ENCODE data around the gene NT5DC1.

Gene NT5DC1

DNA sequence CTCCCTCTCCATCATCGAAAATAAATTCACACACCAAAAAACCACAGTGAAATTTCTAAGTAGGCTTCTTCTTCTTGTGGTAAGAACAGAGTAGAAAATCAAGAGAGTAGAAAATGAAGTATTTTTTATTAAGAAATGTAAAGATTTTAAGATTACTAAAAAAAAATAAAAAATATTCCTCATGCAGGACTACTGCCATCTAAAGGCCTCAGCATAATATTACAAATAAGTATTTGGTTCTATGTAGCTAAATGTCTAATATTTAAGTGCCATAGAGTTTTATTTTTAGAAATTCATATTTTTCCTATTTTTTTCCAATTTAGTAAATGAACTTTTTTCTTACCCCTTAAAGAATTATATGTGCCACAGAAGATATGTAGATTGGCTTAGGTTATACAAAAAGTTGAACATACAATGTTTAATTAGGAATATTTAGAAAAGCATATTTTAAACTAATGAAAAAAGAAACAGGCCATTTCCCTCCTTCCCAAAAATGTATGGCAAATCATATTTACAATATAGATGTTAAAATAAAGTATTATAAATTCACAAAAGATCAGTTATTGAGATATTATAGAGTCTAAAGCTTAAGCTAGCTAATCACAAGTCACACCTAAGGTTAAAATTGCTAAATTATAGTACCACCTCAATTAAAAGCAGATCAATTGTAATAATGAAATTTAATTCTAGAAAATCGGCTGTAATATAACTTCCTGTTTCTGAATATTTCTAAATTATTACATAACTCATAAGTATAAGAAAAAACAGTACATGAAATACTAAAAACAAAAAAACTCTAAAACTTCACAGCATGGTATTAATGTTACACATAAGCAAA, 3.5 kb upstream of the NT5DC1 start:
- Histone ChIP-seq H3K27me3 (ENCODE audit: control insufficient read depth, insufficient read depth, low read length) (no peaks in the 10 kb centered on the region), H3K27ac (ENCODE audit: low read depth, low read length) (no peak overlapping the region), H3K9ac (ENCODE audit: low read length) (no peak overlapping the region), H3K4me3 (ENCODE audit: low read length) (no peak overlapping the region), H3K4me1 (ENCODE audit: control insufficient read depth, insufficient read depth, low read length) (no peaks in the 10 kb centered on the region), H3K36me3 (ENCODE audit: control insufficient read depth, insufficient read depth, low read length) (no peaks in the 10 kb centered on the region)

- Histone ChIP-seq H3K36me3 (ENCODE audit: control insufficient read depth, insufficient read depth, low read length) (no peaks in the 10 kb centered on the region), H3K9ac (ENCODE audit: low read length) (no peak overlapping the region), H3K27me3 (ENCODE audit: control insufficient read depth, insufficient read depth, low read length) (no peaks in the 10 kb centered on the region), H3K4me1 (ENCODE audit: control insufficient read depth, insufficient read depth, low read length) (no peaks in the 10 kb centered on the region), H3K27ac (ENCODE audit: low read depth, low read length) (no peak overlapping the region), H3K4me3 (ENCODE audit: low read length) (no peak overlapping the region)
Observed at GRCh38 chr6:116099036-116099435, 1.6 kb upstream of the NT5DC1 start.

- no peaks in the 10 kb centered on the region for H3K36me3 ChIP-seq (ENCODE audit: control insufficient read depth, insufficient read depth, low read length)
- H3K4me3 ChIP-seq (ENCODE audit: low read length): peak overlapping the region; percentile 68
- H3K9ac ChIP-seq (ENCODE audit: low read length): peak overlapping the region; percentile 59
- peak overlapping the region; percentile 91 for H3K27ac ChIP-seq (ENCODE audit: low read depth, low read length)
- no peaks in the 10 kb centered on the region for H3K27me3 ChIP-seq (ENCODE audit: control insufficient read depth, insufficient read depth, low read length)
- H3K4me1 ChIP-seq (ENCODE audit: control insufficient read depth, insufficient read depth, low read length): no peaks in the 10 kb centered on the region
Observed at GRCh38 chr6:116101302-116101718, 657 bp downstream of the NT5DC1 start.

- Histone ChIP-seq H3K27me3 (ENCODE audit: control insufficient read depth, insufficient read depth, low read length) (no peaks in the 10 kb centered on the region), H3K4me1 (ENCODE audit: control insufficient read depth, insufficient read depth, low read length) (no peaks in the 10 kb centered on the region), H3K4me3 (ENCODE audit: low read length) (peak overlapping the region; percentile 68), H3K9ac (ENCODE audit: low read length) (no peak overlapping the region), H3K36me3 (ENCODE audit: control insufficient read depth, insufficient read depth, low read length) (no peaks in the 10 kb centered on the region), H3K27ac (ENCODE audit: low read depth, low read length) (no peak overlapping the region)
Observed at GRCh38 chr6:116101790-116102189, 1.1 kb downstream of the NT5DC1 start.

DNA sequence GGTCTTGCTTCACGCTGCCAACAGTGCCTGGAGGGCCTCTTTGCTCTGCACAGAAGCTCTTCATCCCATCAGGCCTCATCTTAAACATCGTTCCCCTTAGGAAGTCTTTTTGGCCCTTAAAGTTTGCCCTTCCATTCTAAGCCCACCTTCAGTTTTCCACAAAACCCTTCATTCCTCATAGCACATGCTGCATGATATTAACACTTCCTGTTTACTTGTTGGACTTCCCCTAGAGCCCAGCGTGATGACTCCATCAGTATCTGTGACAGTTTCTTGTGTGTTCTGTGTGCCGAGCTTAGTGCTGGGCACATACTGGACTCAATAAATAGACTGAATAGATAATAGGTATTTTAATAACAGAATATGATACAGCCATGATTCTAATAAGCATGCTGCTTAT, 2.2 kb downstream of the NT5DC1 start:
- H3K36me3 ChIP-seq (ENCODE audit: control insufficient read depth, insufficient read depth, low read length): no peaks in the 10 kb centered on the region
- H3K4me3 ChIP-seq (ENCODE audit: low read length): no peak overlapping the region
- H3K27me3 ChIP-seq (ENCODE audit: control insufficient read depth, insufficient read depth, low read length): no peaks in the 10 kb centered on the region
- no peak overlapping the region for H3K9ac ChIP-seq (ENCODE audit: low read length)
- no peaks in the 10 kb centered on the region for H3K4me1 ChIP-seq (ENCODE audit: control insufficient read depth, insufficient read depth, low read length)
- no peak overlapping the region for H3K27ac ChIP-seq (ENCODE audit: low read depth, low read length)

DNA sequence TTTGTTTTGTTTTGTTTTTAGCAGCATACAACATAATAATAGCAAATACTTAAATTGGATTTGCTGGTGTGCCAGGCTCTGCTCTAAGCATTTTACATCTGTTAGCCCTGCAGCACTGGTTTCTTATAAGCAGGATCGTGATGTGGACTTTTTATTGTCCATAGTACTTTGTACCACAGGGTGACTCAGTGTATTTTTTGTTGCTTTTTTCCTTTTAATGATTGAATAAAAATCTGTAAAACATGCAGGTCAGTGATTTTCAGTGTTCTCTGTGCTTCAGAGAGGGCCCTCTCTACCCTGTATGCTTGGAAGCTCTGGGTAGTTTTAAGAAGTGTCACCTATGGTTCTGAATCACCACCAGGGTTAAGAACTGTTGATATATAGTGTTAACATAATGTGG, 4.0 kb downstream of the NT5DC1 start:
- Histone ChIP-seq H3K4me1 (ENCODE audit: control insufficient read depth, insufficient read depth, low read length) (no peaks in the 10 kb centered on the region), H3K4me3 (ENCODE audit: low read length) (no peak overlapping the region), H3K27ac (ENCODE audit: low read depth, low read length) (no peak overlapping the region), H3K27me3 (ENCODE audit: control insufficient read depth, insufficient read depth, low read length) (no peaks in the 10 kb centered on the region), H3K9ac (ENCODE audit: low read length) (no peak overlapping the region), H3K36me3 (ENCODE audit: control insufficient read depth, insufficient read depth, low read length) (no peaks in the 10 kb centered on the region)

DNA sequence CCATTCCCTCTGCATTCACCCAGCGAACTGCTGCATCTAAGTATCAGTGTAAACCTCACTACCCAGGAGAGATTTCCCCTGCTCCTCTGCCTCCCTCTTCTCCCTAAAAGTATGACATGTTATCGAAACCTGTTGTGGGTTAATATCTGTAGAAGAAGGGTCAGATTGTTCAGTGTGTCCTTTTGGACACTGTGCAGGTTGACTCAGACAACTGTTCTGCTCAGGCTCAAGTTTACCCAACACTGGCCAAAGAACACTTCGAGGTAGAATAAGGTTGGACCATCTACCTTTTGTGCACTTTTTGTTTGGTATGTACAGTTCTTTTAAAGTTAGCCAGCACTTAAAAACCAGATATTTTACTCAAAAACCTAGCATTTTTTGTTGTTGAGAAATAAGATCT, 4.6 kb downstream of the NT5DC1 start:
- Histone ChIP-seq H3K36me3 (ENCODE audit: control insufficient read depth, insufficient read depth, low read length) (peaks cover 2% of the 10 kb centered on the region), H3K9ac (ENCODE audit: low read length) (no peak overlapping the region), H3K4me1 (ENCODE audit: control insufficient read depth, insufficient read depth, low read length) (no peaks in the 10 kb centered on the region), H3K27ac (ENCODE audit: low read depth, low read length) (no peak overlapping the region), H3K27me3 (ENCODE audit: control insufficient read depth, insufficient read depth, low read length) (no peaks in the 10 kb centered on the region), H3K4me3 (ENCODE audit: low read length) (no peak overlapping the region)

- peaks cover 7% of the 10 kb centered on the region for H3K36me3 ChIP-seq (ENCODE audit: control insufficient read depth, insufficient read depth, low read length)
- no peak overlapping the region for H3K9ac ChIP-seq (ENCODE audit: low read length)
- H3K4me1 ChIP-seq (ENCODE audit: control insufficient read depth, insufficient read depth, low read length): no peaks in the 10 kb centered on the region
- no peak overlapping the region for H3K4me3 ChIP-seq (ENCODE audit: low read length)
- no peaks in the 10 kb centered on the region for H3K27me3 ChIP-seq (ENCODE audit: control insufficient read depth, insufficient read depth, low read length)
- H3K27ac ChIP-seq (ENCODE audit: low read depth, low read length): no peak overlapping the region
Observed at GRCh38 chr6:116106146-116106545, 5.5 kb downstream of the NT5DC1 start.

DNA sequence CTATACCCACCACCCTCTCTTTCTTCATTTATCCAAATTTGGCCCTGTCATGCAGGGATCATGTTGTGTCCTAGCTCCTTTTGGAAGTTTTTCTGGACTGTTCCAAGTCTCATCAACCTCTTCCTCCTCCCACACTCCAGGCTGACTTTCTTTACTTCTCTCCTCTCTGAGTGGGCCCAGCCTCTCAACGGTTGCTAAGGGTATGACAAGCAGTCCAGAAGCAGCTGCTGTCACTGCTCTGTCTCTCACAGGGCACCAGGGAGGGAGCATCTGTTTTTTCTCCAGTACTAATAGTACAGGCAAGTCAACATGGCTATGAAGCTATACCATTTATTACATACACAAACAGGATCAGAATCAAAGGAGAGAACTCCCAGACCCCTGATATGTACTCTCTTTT, 8.2 kb downstream of the NT5DC1 start:
- Histone ChIP-seq H3K27me3 (ENCODE audit: control insufficient read depth, insufficient read depth, low read length) (no peaks in the 10 kb centered on the region), H3K4me1 (ENCODE audit: control insufficient read depth, insufficient read depth, low read length) (no peaks in the 10 kb centered on the region), H3K27ac (ENCODE audit: low read depth, low read length) (no peak overlapping the region), H3K4me3 (ENCODE audit: low read length) (no peak overlapping the region), H3K36me3 (ENCODE audit: control insufficient read depth, insufficient read depth, low read length) (peaks cover 9% of the 10 kb centered on the region), H3K9ac (ENCODE audit: low read length) (no peak overlapping the region)

DNA sequence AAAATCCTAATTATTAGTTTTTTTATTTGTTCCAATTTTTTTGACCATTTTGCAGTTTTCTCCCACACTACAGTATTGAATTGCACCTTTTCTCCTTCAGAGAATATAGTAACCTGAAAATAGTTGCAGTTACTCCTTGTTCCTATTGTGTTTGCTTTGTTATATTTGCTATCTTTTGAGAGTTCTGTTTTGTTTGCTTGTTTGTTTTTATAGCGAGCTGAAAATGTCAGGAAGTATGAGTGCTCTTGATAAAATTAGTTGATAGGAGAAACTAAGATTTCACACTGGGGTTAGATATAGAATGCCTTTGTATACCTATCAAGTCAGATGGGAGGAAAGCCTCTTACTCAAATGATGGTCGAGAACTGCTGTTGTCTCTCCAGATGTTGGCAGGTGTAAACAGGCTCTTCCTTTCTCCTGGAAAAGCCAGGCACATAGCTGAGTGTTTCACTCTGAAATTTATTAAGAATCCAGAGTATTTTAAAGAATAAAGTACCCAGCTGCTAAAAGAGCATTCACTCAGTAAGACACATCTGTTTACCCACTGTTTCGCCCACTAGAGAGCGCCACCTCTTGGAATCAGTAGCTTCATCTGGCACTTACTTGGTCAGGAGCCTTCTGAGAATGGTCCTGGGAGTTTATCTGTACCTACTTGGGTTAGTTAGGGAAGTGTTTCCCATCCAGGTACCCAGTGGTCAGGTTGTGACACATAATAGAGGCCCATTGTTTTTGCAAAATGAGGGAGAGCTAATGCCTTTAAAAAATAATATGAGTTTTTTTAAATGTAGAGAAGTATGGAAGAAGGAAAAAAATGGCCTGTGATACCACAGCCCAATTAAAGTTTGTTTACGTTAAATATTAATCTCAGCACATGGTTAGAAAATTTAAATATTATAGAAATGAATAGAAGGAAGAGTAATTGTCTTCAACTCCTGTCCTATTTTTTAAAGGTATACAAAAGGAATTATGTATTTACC, 11.2 kb downstream of the NT5DC1 start:
- H3K36me3 ChIP-seq (ENCODE audit: control insufficient read depth, insufficient read depth, low read length): peaks cover 13% of the 10 kb centered on the region

GRCh38 chr6:116113386-116113785, 12.7 kb downstream of the NT5DC1 start:
- Histone ChIP-seq H3K27me3 (ENCODE audit: control insufficient read depth, insufficient read depth, low read length) (no peaks in the 10 kb centered on the region), H3K27ac (ENCODE audit: low read depth, low read length) (no peak overlapping the region), H3K4me3 (ENCODE audit: low read length) (no peak overlapping the region), H3K4me1 (ENCODE audit: control insufficient read depth, insufficient read depth, low read length) (no peaks in the 10 kb centered on the region), H3K9ac (ENCODE audit: low read length) (no peak overlapping the region), H3K36me3 (ENCODE audit: control insufficient read depth, insufficient read depth, low read length) (peaks cover 17% of the 10 kb centered on the region)

More for the DNA sequence above, 11.2 kb downstream of the NT5DC1 start:
- Histone ChIP-seq H3K27ac (ENCODE audit: low read depth, low read length) (no peak overlapping the region), H3K4me1 (ENCODE audit: control insufficient read depth, insufficient read depth, low read length) (no peaks in the 10 kb centered on the region), H3K9ac (ENCODE audit: low read length) (no peak overlapping the region), H3K4me3 (ENCODE audit: low read length) (no peak overlapping the region), H3K27me3 (ENCODE audit: control insufficient read depth, insufficient read depth, low read length) (no peaks in the 10 kb centered on the region)

GRCh38 chr6:116115781-116116180, 15.1 kb downstream of the NT5DC1 start:
- Histone ChIP-seq H3K36me3 (ENCODE audit: control insufficient read depth, insufficient read depth, low read length) (peaks cover 10% of the 10 kb centered on the region), H3K4me1 (ENCODE audit: control insufficient read depth, insufficient read depth, low read length) (no peaks in the 10 kb centered on the region), H3K4me3 (ENCODE audit: low read length) (no peak overlapping the region), H3K27ac (ENCODE audit: low read depth, low read length) (no peak overlapping the region), H3K27me3 (ENCODE audit: control insufficient read depth, insufficient read depth, low read length) (no peaks in the 10 kb centered on the region), H3K9ac (ENCODE audit: low read length) (no peak overlapping the region)

All from rectal smooth muscle tissue (tissue), 1 donor.